ENCODE data around the gene CYP27A1. TPM values are rescaled to one million over a fixed set of nuclear protein-coding genes. Genes with fewer than 3 reads are reported as not detected.
"Not testable (repeated sequence)": the region's sequence is repeated elsewhere in the genome, so short reads cannot be mapped to it uniquely, and the experiment has no call there.

The CYP27A1 gene
- total and polyA plus RNA-seq, 5 experiments from 2014 or later, result 0.14 to 0.53 (median 0.31) TPM

GRCh38 chr2:218748741-218749441 lies 33.1 kb upstream of the CYP27A1 start:
- Mint-ChIP-seq H3K27ac (no peak overlapping the region), H3K27me3 (no peaks in the 10 kb centered on the region), H3K4me3 (no peak overlapping the region), H3K9me3 (no peaks in the 10 kb centered on the region), H3K4me1 (peaks cover 0 to 8% (median 0%) of the 10 kb centered on the region in 4 donors), H3K36me3 (peaks cover 19 to 97% (median 64%) of the 10 kb centered on the region in 3 donors)
- no peak for ATAC-seq
- POLR2A ChIA-PET, result no interaction called here
- no peak for DNase-seq

GRCh38 chr2:218754201-218754600 lies 27.7 kb upstream of the CYP27A1 start:
- no peaks in the 10 kb centered on the region for H3K9me3 Mint-ChIP-seq
- DNase-seq, result no peak
- H3K27me3 Mint-ChIP-seq, result no peaks in the 10 kb centered on the region
- POLR2A ChIA-PET, result no interaction called here
- H3K4me3 Mint-ChIP-seq, result no peak overlapping the region
- no peak for ATAC-seq
- peaks cover 5 to 68% (median 42%) of the 10 kb centered on the region in 3 donors for H3K36me3 Mint-ChIP-seq
- H3K27ac Mint-ChIP-seq, result no peak overlapping the region
- H3K4me1 Mint-ChIP-seq, result no peaks in the 10 kb centered on the region

DNA sequence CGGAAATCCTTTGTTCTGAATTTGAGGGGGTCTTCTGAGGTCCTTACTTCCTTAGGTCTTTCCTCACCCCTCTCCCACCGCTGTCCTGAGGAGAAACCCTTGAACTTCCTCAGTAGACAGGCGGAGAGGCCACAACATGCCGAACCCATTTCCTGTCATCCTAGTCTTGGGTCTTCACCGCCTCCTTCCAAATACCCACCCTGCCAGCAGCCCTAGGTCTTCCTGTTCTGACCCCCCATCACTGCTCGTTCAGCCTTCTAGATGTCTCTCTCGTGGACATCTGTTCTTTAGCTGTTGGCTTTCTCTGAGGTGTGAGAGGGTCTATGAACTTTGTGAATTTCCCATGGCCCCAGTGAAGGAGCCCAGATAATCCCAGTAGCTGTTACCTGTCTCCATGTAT lies 27.2 kb upstream of the CYP27A1 start:
- POLR2A ChIA-PET, result no interaction called here
- Mint-ChIP-seq H3K36me3 (peaks cover 5 to 62% (median 38%) of the 10 kb centered on the region in 3 donors), H3K27me3 (no peaks in the 10 kb centered on the region), H3K4me3 (no peak overlapping the region), H3K4me1 (no peaks in the 10 kb centered on the region), H3K9me3 (no peaks in the 10 kb centered on the region), H3K27ac (peak overlapping the region in 1 of 10 donors; percentile 53)
- ATAC-seq (no peak), DNase-seq (no peak)

DNA sequence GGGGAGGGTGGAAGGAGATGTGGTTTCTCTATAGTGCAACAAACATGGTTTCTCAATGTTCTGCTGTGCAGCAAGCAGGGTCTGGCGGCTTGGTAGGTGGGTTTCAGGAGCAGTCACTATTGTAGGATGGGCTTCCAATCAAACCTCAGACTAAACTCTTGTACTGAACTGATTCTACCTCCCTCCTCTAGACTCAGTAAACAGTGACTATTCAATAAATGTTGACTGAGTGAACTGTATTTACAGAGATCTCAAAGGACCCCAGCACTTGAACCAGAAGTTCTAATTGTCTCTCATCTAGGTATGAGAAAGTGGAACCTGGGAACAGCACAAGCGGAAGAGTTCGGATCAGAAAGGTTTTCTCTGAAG lies 26.8 kb upstream of the CYP27A1 start:
- ATAC-seq (no peak), DNase-seq (no peak)
- Mint-ChIP-seq H3K27ac (peak overlapping the region in 1 of 10 donors; percentile 53), H3K4me1 (no peaks in the 10 kb centered on the region), H3K36me3 (peaks cover 5 to 58% (median 35%) of the 10 kb centered on the region in 3 donors), H3K9me3 (no peaks in the 10 kb centered on the region), H3K4me3 (no peak overlapping the region), H3K27me3 (no peaks in the 10 kb centered on the region)
- POLR2A ChIA-PET, result no interaction called here

GRCh38 chr2:218755567-218756404 lies 26.2 kb upstream of the CYP27A1 start:
- Mint-ChIP-seq H3K9me3 (no peaks in the 10 kb centered on the region), H3K36me3 (peaks cover 5 to 52% (median 30%) of the 10 kb centered on the region in 3 donors), H3K4me3 (no peak overlapping the region), H3K4me1 (no peaks in the 10 kb centered on the region), H3K27ac (no peak overlapping the region), H3K27me3 (no peaks in the 10 kb centered on the region)
- no peak for DNase-seq
- POLR2A ChIA-PET, result no interaction called here
- no peak for ATAC-seq

DNA sequence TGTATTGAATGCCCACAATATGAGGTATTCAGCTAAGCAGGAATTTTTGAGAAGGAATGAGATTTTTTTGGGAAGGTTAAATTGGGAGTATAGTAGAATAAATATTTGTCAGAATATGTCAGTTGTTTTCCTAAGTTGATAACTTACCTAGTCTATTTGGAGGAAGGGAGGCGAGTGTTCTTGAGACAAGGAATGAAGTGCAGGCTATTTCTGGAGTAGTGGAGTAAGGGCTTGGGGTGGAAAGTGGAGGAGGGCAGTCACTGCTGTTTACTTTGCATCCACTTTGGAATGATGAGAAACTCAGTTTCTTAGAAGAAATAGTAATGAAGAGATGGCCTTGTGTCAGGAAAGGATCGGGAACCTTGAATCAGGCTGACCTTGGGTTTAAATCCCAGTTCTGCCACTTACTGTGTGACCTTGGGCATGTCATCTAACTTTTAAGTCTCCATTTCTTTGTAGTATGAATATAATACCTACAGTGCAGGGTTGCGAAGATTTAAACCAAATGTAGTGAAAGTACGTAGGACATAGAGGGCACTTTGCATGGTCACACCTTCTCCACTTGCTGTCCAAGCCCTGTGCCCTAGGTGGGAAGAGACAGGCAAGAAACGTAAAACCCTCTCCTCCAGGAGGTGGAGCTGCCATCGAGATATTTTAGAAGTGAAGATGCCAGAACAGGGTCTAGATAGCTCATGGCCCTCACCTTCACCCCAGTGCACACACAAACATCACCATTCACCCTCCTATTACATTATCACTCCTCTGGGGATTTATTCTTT lies 25.2 kb upstream of the CYP27A1 start:
- H3K4me1 Mint-ChIP-seq, result no peaks in the 10 kb centered on the region
- ATAC-seq (no peak), DNase-seq (no peak)
- H3K9me3 Mint-ChIP-seq, result no peaks in the 10 kb centered on the region
- H3K27ac Mint-ChIP-seq, result no peak overlapping the region
- H3K27me3 Mint-ChIP-seq, result no peaks in the 10 kb centered on the region
- POLR2A ChIA-PET, result no interaction called here
- H3K36me3 Mint-ChIP-seq, result peaks cover 5 to 42% (median 27%) of the 10 kb centered on the region in 3 donors
- H3K4me3 Mint-ChIP-seq, result no peak overlapping the region

GRCh38 chr2:218761795-218762194 lies 20.2 kb upstream of the CYP27A1 start:
- POLR2A ChIA-PET, result no interaction called here
- no peaks in the 10 kb centered on the region for H3K36me3 Mint-ChIP-seq
- DNase-seq (no peak), ATAC-seq (no peak)
- H3K27me3 Mint-ChIP-seq, result no peaks in the 10 kb centered on the region
- no peaks in the 10 kb centered on the region for H3K9me3 Mint-ChIP-seq
- no peak overlapping the region for H3K4me3 Mint-ChIP-seq
- H3K27ac Mint-ChIP-seq, result no peak overlapping the region
- no peaks in the 10 kb centered on the region for H3K4me1 Mint-ChIP-seq

DNA sequence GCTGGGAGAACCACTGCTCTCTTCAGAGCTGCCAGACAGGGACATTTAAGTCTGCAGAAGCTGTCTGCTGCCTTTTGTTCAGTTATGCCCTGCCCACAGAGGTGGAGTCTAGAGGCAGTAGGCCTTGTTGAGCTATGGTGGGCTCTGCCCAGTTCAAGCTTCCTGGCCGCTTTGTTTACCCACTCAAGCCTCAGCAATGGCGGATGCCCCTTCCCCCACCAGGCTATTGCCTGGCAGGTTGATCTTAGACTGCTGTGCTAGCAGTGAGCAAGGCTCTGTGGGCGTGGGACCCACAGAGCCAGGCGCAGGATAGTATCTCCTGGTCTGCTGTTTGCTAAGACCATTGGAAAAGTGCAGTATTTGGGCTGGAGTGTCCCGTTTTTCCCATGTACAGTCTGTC lies 9.2 kb upstream of the CYP27A1 start:
- H3K4me1 Mint-ChIP-seq, result not testable (repeated sequence)
- H3K36me3 Mint-ChIP-seq, result peaks cover 39 to 57% (median 41%) of the 10 kb centered on the region in 3 donors

DNA sequence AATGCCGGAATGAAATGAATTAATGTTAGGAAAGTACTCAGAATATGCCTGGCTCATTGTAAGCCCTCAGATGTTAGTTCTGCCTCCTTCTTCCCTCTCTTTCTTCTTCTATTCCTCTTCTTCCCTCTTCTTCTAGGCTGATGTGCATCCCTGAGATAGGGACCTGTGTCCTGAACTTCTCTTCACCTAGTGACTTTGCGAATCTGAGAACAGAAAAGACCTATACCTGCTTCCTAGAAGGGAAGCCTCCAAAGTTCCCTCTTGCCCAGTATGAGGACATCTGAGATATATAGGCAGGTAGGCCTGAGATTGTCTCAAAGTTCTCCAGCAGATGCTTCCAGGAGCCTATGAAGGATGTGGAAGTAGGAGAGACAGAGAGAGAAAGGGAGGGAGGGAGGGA lies 8.1 kb upstream of the CYP27A1 start:
- no peak for ATAC-seq
- H3K9me3 Mint-ChIP-seq, result peaks cover 6 to 34% (median 17%) of the 10 kb centered on the region in 9 donors
- H3K4me3 Mint-ChIP-seq, result no peak overlapping the region
- no peaks in the 10 kb centered on the region for H3K4me1 Mint-ChIP-seq
- no peak overlapping the region for H3K27ac Mint-ChIP-seq
- H3K36me3 Mint-ChIP-seq, result peaks cover 43 to 55% (median 44%) of the 10 kb centered on the region in 3 donors
- H3K27me3 Mint-ChIP-seq, result peaks cover 3 to 16% (median 10%) of the 10 kb centered on the region in 5 donors
- DNase-seq, result no peak
- POLR2A ChIA-PET, result no interaction called here

More for the DNA sequence above, 9.2 kb upstream of the CYP27A1 start:
- POLR2A ChIA-PET, result interaction anchor here (0.6 kb wide), 1 partner anchor 535 kb away, joined by 6 read pairs; no protein-coding TSS in a partner anchor
- H3K4me3 Mint-ChIP-seq, DNase-seq, ATAC-seq: not testable (repeated sequence)
- Mint-ChIP-seq H3K27me3 (peaks cover 2 to 14% (median 7%) of the 10 kb centered on the region in 5 donors), H3K27ac (peak overlapping the region in 1 of 10 donors; percentile 44), H3K9me3 (peaks cover 6 to 25% (median 15%) of the 10 kb centered on the region in 9 donors)

GRCh38 chr2:218776488-218776887 lies 5.5 kb upstream of the CYP27A1 start:
- H3K4me3 Mint-ChIP-seq, result no peak overlapping the region
- POLR2A ChIA-PET, result no interaction called here
- H3K4me1 Mint-ChIP-seq, result peaks cover 0 to 7% (median 3%) of the 10 kb centered on the region in 4 donors
- H3K27me3 Mint-ChIP-seq, result peaks cover 19 to 41% (median 28%) of the 10 kb centered on the region in 5 donors
- H3K9me3 Mint-ChIP-seq, result peaks cover 6 to 34% (median 20%) of the 10 kb centered on the region in 9 donors
- ATAC-seq (no peak), DNase-seq (no peak)
- H3K27ac Mint-ChIP-seq, result no peak overlapping the region
- peaks cover 26 to 47% (median 40%) of the 10 kb centered on the region in 3 donors for H3K36me3 Mint-ChIP-seq

- DNase-seq (no peak), ATAC-seq (no peak)
- Mint-ChIP-seq H3K36me3 (peaks cover 21 to 39% (median 36%) of the 10 kb centered on the region in 3 donors), H3K27ac (no peak overlapping the region), H3K27me3 (peaks cover 22 to 48% (median 32%) of the 10 kb centered on the region in 5 donors), H3K9me3 (peaks cover 6 to 31% (median 20%) of the 10 kb centered on the region in 9 donors), H3K4me3 (no peak overlapping the region), H3K4me1 (peaks cover 0 to 9% (median 6%) of the 10 kb centered on the region in 4 donors)
- POLR2A ChIA-PET, result no interaction called here
Observed at GRCh38 chr2:218777276-218777990, 4.5 kb upstream of the CYP27A1 start.

DNA sequence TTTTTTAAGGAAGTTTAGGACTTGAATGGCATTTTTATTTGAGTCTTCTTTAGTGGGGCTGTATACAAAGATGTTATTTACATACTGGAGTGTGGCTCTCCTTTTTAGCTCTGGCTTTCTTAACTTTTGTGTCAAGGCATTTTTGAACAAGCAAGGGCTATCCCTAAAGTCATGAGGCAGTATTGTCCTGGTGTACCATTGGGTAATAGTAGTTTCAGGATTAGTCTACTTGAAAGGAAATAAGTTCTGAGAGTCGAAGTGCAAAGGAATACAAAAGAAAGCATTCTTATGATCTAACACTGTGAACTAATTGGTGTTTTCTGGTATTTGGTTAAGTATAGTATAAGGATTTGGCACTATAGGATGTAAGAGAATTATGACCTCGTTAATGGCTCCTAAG lies 1.9 kb upstream of the CYP27A1 start:
- DNase-seq (no peak), ATAC-seq (no peak)
- no peak overlapping the region for H3K4me3 Mint-ChIP-seq
- H3K27me3 Mint-ChIP-seq, result peaks cover 31 to 66% (median 44%) of the 10 kb centered on the region in 5 donors
- peaks cover 0 to 11% (median 7%) of the 10 kb centered on the region in 4 donors for H3K4me1 Mint-ChIP-seq
- POLR2A ChIA-PET, result no interaction called here
- H3K36me3 Mint-ChIP-seq, result peaks cover 18 to 30% (median 24%) of the 10 kb centered on the region in 3 donors
- peaks cover 6 to 31% (median 20%) of the 10 kb centered on the region in 9 donors for H3K9me3 Mint-ChIP-seq
- H3K27ac Mint-ChIP-seq, result no peak overlapping the region

Data from naive thymus-derived CD8-positive, alpha-beta T cell (primary cell).